ENCODE measurements around the gene C1QTNF6. TPM values are rescaled to one million over a fixed set of nuclear protein-coding genes. Genes with fewer than 3 reads are reported as not detected.

Gene C1QTNF6
- total and polyA plus RNA-seq, 2 of the 8 experiments (the other 6 are each of a cell fraction or from before 2014, with no cell fraction given), result 3.1 to 6.5 TPM

- H3K18ac ChIP-seq (ENCODE audit: extremely low read depth, low read length), result no peak overlapping the region
- no peak overlapping the region for H3K56ac ChIP-seq (replicated peaks; ENCODE audit: insufficient read length, low read depth, low read length)
- no peak overlapping the region for H3K4ac ChIP-seq (replicated peaks; ENCODE audit: insufficient read length, low read depth, low read length)
- TF ChIP-seq KDM1A (IDR thresholded peaks at IDR 0.05; ENCODE audit: borderline replicate concordance, low read length) (no peak), MAX (IDR thresholded peaks at IDR 0.05) (no peak), EP300 (IDR thresholded peaks at IDR 0.05; ENCODE audit: borderline replicate concordance in 1 of 2, low read depth in 2 of 2, low read length in 2 of 2) (no peak), BRCA1 (IDR thresholded peaks at IDR 0.05; ENCODE audit: low read depth, low read length) (no peak), POU5F1 (IDR thresholded peaks at IDR 0.05; ENCODE audit: low read depth, low read length) (no peak), YY1 (IDR thresholded peaks at IDR 0.05; ENCODE audit: low read depth, low read length) (no peak), CBX5 (IDR thresholded peaks at IDR 0.05; ENCODE audit: low read depth, low read length) (no peak), FOSL1 (IDR thresholded peaks at IDR 0.05; ENCODE audit: insufficient read depth, low read depth, low read length) (no peak)
- H4K20me1 ChIP-seq (replicated peaks in 1 of 2; ENCODE audit: control insufficient read depth in 1 of 2, insufficient read depth in 2 of 2, low read length in 2 of 2), result no peaks in the 10 kb centered on the region
- DNase-seq (ENCODE audit: low read depth in 1 of 2, low spot score in 2 of 2) (no peak), FAIRE-seq (no peak)
- H3K14ac ChIP-seq (ENCODE audit: insufficient read length), result no peak overlapping the region
- H3K9me3 ChIP-seq (ENCODE audit: insufficient read depth in 2 of 2, low read depth in 1 of 2, low read length in 1 of 2), result no peaks in the 10 kb centered on the region
- H3K4me3 ChIP-seq (ENCODE audit: extremely low read depth in 1 of 4, insufficient read depth in 2 of 4, low read depth in 3 of 4, low read length in 4 of 4), result no peak overlapping the region
- CTCF ChIA-PET (ENCODE audit: partially characterized antibody), result interaction anchor here (0.5 to 4.5 kb wide), 7 partner anchors 12 to 106 kb away, joined by 3 to 25 read pairs (median 4); no protein-coding TSS in a partner anchor
- no peaks in the 10 kb centered on the region for H3K79me1 ChIP-seq (ENCODE audit: low read depth, low read length)
- H3K4me1 ChIP-seq (replicated peaks in 1 of 4; ENCODE audit: control insufficient read depth in 3 of 4, insufficient read depth in 4 of 4, low read length in 3 of 4), result no peaks in the 10 kb centered on the region; a peak in 2 of 7 replicates
- POLR2A ChIA-PET (ENCODE audit: partially characterized antibody), result interaction anchor here (1.1 to 1.7 kb wide), 2 partner anchors 9 to 19 kb away, joined by 3 to 4 read pairs; partner anchors contain the start of gene C1QTNF6
- peak overlapping the region; percentile 83 for H2AFZ ChIP-seq (ENCODE audit: low read length)
- H2AK5ac ChIP-seq (ENCODE audit: low read depth, low read length), result no peak overlapping the region
- H3K27me3 ChIP-seq (replicated peaks in 1 of 4; ENCODE audit: control insufficient read depth in 3 of 4, extremely low read depth in 1 of 4, insufficient read depth in 3 of 4, low read length in 3 of 4), result no peaks in the 10 kb centered on the region; a peak in 2 of 7 replicates
- no peak overlapping the region for H2BK15ac ChIP-seq (ENCODE audit: low read length)
- H4K5ac ChIP-seq (ENCODE audit: insufficient read length, low read depth, low read length), result no peak overlapping the region
- H4K8ac ChIP-seq (ENCODE audit: extremely low read depth, insufficient read depth, low read length), result no peak overlapping the region
- H2BK12ac ChIP-seq (ENCODE audit: low read depth, low read length), result no peak overlapping the region
- no peak overlapping the region for H3K23ac ChIP-seq (ENCODE audit: insufficient read length)
- H4K91ac ChIP-seq (replicated peaks; ENCODE audit: insufficient read length, low read length), result no peak overlapping the region
- no peak overlapping the region for H2BK120ac ChIP-seq (replicated peaks; ENCODE audit: low read depth, low read length)
- H3K9ac ChIP-seq (replicated peaks in 1 of 4; ENCODE audit: extremely low read depth in 1 of 4, low read depth in 3 of 4, low read length in 3 of 4), result no peak overlapping the region; a peak in 1 of 7 replicates
- H3K27ac ChIP-seq (ENCODE audit: low read depth, low read length), result no peak overlapping the region
- H3K36me3 ChIP-seq (ENCODE audit: control insufficient read depth in 2 of 4, insufficient read depth in 4 of 4, low read length in 3 of 4), result no peaks in the 10 kb centered on the region
- no peak overlapping the region for H2BK5ac ChIP-seq (ENCODE audit: low read depth, low read length)
- H3K23me2 ChIP-seq (ENCODE audit: low read depth, low read length), result no peaks in the 10 kb centered on the region
- WGBS, 2 experiments (ENCODE audit: extremely low coverage in 1 of 2, insufficient coverage in 1 of 2, insufficient read length in 1 of 2, insufficient replicate concordance in 2 of 2, low coverage in 1 of 2, low lambda C conversion rate in 2 of 2, missing lambda C conversion rate in 1 of 2), result 83% methylated on average over 17 of the region's 17 CpGs; no CpG with 5 or more reads in 1 of the 2 experiments
- H3K79me2 ChIP-seq (ENCODE audit: control insufficient read depth in 1 of 2, insufficient read depth in 2 of 2, low read length in 2 of 2), result no peaks in the 10 kb centered on the region
- H3K4me2 ChIP-seq (ENCODE audit: insufficient read depth in 1 of 2, low read depth in 2 of 2, low read length in 2 of 2), result no peak overlapping the region
- no peak overlapping the region; the same call in 1 of the 2 replicates for H2BK20ac ChIP-seq (ENCODE audit: low read length)
Measured at GRCh38 chr22:37178350-37179125, 9.5 kb downstream of the C1QTNF6 start.

All from H1 (cell line).